MCF 10A (cell line): ENCODE results near the gene PLD4. TPM values are rescaled to one million over a fixed set of nuclear protein-coding genes. Genes with fewer than 3 reads are reported as not detected.
A peak's percentile ranks its signal among the peaks of the same experiment; 100 is the strongest.

Source experiments
- BruUV-seq: library from RNA; stranded (reverse); fragments of 400-500 nt; replicated peaks from 2 replicates; lab custom pipeline; 2021; lab: Mats Ljungman, UMichigan
- CTCF ChIA-PET: fragments of 300-600 bp; sonication (Branson Sonifier 250); formaldehyde crosslinking; extraction: SDS; loops from one replicate; lab custom pipeline; 2021; ENCODE audit warnings: antibody characterized with exemption, inconsistent platforms; lab: Yijun Ruan, JAX
- POLR2A ChIA-PET: fragments of 300-600, 350-650 bp; sonication (Branson Sonifier 250); formaldehyde crosslinking; extraction: SDS; loops from one replicate; lab custom pipeline; 2020; ENCODE audit warnings: antibody characterized with exemption, inconsistent platforms; lab: Yijun Ruan, JAX
- DNase-seq: peaks from one replicate; pipeline ENCODE4 v3.0.0-alpha.2; 2018; ENCODE audit not compliant: unreplicated experiment
- H3K27ac Mint-ChIP-seq: one replicate; pipeline ENCODE4 v1.8.0; 2022; ENCODE audit warnings: mild to moderate bottlenecking, low read depth, mixed read lengths; ENCODE audit not compliant: unreplicated experiment
- H3K27me3 Mint-ChIP-seq: one replicate; pipeline ENCODE4 v1.8.0; 2022; ENCODE audit warnings: mixed read lengths; ENCODE audit not compliant: insufficient read depth, unreplicated experiment
- H3K36me3 Mint-ChIP-seq: one replicate; pipeline ENCODE4 v1.8.0; 2022; ENCODE audit warnings: mild to moderate bottlenecking, moderate library complexity, mixed read lengths; ENCODE audit not compliant: insufficient read depth, unreplicated experiment
- H3K4me1 Mint-ChIP-seq: one replicate; pipeline ENCODE4 v1.8.0; 2022; ENCODE audit warnings: mixed read lengths; ENCODE audit not compliant: insufficient read depth, unreplicated experiment
- H3K4me3 Mint-ChIP-seq: one replicate; pipeline ENCODE4 v1.8.0; 2022; ENCODE audit warnings: mild to moderate bottlenecking, moderate library complexity, mixed read lengths; ENCODE audit not compliant: unreplicated experiment
- H3K9me3 Mint-ChIP-seq: one replicate; pipeline ENCODE4 v1.8.0; 2022; ENCODE audit warnings: mixed read lengths; ENCODE audit not compliant: unreplicated experiment
- intact Hi-C: fragments of 100-400 bp; cut with micrococcal nuclease; formaldehyde crosslinking; loops from 2 replicates; pipeline ENCODE4 v1.14.1; 2022
- total RNA-seq: library from RNA; stranded (reverse); gene quantifications from 2 replicates; pipeline ENCODE4 v1.2.3, GENCODE V29; 2022
- TF ChIP-seq, protein P1 (sequence below): fragments of 200-600 bp; IDR thresholded peaks from one replicate; pipeline ENCODE4 v1.8.0; 2022; ENCODE audit warnings: antibody characterized with exemption, mild to moderate bottlenecking; ENCODE audit not compliant: unreplicated experiment

The PLD4 gene
- total RNA-seq, 1 experiment from 2014 or later: not detected

DNA sequence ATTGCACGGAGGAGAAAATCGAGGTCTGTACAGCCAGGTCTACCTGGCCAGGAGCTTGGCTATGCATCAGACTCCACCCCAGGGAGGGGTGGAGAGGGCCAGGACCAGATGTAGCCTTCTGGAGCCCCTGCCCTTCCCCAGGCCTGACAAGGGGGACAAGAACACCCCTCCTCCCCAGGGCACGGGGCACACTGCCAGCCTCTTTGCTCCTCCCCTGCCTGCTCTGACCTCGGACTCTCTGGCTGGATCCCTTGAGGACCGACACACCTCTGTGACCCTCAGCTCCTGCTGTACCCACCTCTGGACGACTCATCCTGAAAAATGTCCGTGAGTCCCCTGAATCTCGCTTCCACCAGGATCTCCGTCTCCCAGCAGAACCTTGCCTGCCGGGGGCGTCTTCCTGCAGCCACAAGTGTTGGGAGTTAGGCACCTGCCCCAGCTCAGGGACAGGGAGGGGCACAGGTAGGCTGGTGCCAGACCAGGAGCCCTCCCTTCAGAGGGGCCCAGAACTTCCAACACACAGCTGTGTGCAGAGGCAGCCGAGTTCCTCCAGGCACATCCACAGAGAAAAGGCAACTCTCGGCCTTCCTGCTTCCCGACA is 31.7 kb downstream of the PLD4 start:
- CTCF ChIA-PET: interaction anchor here (0.7 to 1.0 kb wide), 2 partner anchors 17 to 817 kb away, joined by 3 read pairs; no protein-coding TSS in a partner anchor

DNA sequence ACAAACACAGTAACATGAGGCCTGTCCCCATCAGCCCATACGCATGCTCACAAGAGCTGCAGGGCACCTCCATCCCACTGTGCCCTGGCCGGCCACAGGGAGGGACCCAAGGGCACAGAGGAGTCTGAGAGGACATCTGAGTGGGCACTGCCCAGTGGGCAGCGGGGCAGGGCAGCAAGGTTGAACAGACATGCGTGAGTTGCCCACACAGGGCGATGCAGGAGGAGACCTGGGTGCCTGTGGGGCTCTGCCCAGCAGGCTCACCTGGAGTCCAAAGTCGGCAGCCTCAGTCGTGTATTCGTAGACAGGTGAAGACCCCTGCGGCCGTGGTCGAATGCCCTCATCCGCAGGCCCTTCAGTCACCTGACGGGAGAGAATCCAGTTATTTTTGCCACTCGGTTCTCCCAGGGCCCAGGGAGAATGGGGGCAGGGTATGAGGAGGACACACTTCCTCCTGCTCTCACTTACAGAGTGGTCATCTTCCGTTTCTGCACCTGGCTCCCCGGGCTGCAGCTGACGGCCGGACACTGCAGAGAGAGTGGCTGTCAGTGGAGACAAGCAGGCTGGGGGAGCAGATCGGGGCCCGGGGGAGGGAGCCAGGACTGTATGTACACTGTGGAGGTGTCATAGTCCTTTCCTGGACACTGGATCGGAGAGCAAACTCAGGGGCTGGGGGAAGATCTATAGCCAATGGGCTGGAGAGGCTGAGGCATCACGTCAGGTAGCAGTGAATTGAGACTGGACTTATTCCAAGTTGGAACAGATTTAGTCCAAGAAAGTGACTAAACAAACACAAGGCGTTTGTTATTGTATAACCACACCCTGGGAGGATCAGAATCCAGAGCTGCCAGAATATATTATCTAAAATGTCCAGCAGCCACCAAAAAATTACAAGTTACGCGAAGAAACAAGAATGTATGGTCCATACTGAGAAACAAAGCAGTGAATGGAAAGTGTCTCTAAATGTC is 32.8 kb downstream of the PLD4 start:
- Mint-ChIP-seq H3K4me1 (peaks cover 7% of the 10 kb centered on the region), H3K27me3 (no peaks in the 10 kb centered on the region), H3K36me3 (peaks cover 100% of the 10 kb centered on the region), H3K9me3 (peaks cover 8% of the 10 kb centered on the region), H3K27ac (peak overlapping the region; percentile 75), H3K4me3 (peak overlapping the region; percentile 44)
- DNase-seq: no peak
- BruUV-seq: no TSS peak
- intact Hi-C loops: no loop called here
- POLR2A ChIA-PET: interaction anchor here (0.6 to 1.7 kb wide), 2 partner anchors 10 to 15 kb away, joined by 3 to 6 read pairs; no protein-coding TSS in a partner anchor
- TF ChIP-seq, protein P1, sequence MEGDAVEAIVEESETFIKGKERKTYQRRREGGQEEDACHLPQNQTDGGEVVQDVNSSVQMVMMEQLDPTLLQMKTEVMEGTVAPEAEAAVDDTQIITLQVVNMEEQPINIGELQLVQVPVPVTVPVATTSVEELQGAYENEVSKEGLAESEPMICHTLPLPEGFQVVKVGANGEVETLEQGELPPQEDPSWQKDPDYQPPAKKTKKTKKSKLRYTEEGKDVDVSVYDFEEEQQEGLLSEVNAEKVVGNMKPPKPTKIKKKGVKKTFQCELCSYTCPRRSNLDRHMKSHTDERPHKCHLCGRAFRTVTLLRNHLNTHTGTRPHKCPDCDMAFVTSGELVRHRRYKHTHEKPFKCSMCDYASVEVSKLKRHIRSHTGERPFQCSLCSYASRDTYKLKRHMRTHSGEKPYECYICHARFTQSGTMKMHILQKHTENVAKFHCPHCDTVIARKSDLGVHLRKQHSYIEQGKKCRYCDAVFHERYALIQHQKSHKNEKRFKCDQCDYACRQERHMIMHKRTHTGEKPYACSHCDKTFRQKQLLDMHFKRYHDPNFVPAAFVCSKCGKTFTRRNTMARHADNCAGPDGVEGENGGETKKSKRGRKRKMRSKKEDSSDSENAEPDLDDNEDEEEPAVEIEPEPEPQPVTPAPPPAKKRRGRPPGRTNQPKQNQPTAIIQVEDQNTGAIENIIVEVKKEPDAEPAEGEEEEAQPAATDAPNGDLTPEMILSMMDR: no peak
- CTCF ChIA-PET: no interaction called here

More for the DNA sequence above, 31.7 kb downstream of the PLD4 start:
- H3K27me3 Mint-ChIP-seq: no peaks in the 10 kb centered on the region
- TF ChIP-seq, protein P1: no peak
- H3K27ac Mint-ChIP-seq: no peak overlapping the region
- BruUV-seq: no TSS peak
- peaks cover 8% of the 10 kb centered on the region for H3K9me3 Mint-ChIP-seq
- peaks cover 7% of the 10 kb centered on the region for H3K4me1 Mint-ChIP-seq
- no peak for DNase-seq
- H3K4me3 Mint-ChIP-seq: no peak overlapping the region
- intact Hi-C loops: no loop called here
- POLR2A ChIA-PET: interaction anchor here (1.1 to 2.1 kb wide), 3 partner anchors 12 to 16 kb away, joined by 4 to 9 read pairs (median 9); no protein-coding TSS in a partner anchor
- peaks cover 100% of the 10 kb centered on the region for H3K36me3 Mint-ChIP-seq

- Mint-ChIP-seq H3K4me1 (peaks cover 12% of the 10 kb centered on the region), H3K36me3 (peaks cover 85% of the 10 kb centered on the region), H3K9me3 (no peaks in the 10 kb centered on the region), H3K27me3 (no peaks in the 10 kb centered on the region), H3K4me3 (no peak overlapping the region), H3K27ac (no peak overlapping the region)
- intact Hi-C loops: no loop called here
- ChIA-PET CTCF (interaction anchor here (0.5 to 1.5 kb wide), 5 partner anchors 10 to 151 kb away, joined by 3 to 6 read pairs (median 4); no protein-coding TSS in a partner anchor), POLR2A (interaction anchor here (0.7 to 6.9 kb wide), 3 partner anchors 9 to 54 kb away, joined by 5 to 43 read pairs (median 5); no protein-coding TSS in a partner anchor)
- TF ChIP-seq, protein P1: no peak
- no peak for DNase-seq
- no TSS peak for BruUV-seq
Measured at GRCh38 chr14:104964546-104964945, 39.9 kb downstream of the PLD4 start.
